Neural progenitor cell (in vitro differentiated cells): ENCODE data around the gene OSTF1. TPM values are rescaled to one million over a fixed set of nuclear protein-coding genes. Genes with fewer than 3 reads are reported as not detected.
A peak's percentile ranks its signal among the peaks of the same experiment; 100 is the strongest.

Experiments
- DNase-seq: peaks from one replicate; pipeline ENCODE4 v3.0.0-alpha.2; 2016; ENCODE audit warnings: low spot score
- H2AFZ ChIP-seq: fragments of 200-600 bp; sonication (generic); replicated peaks from 2 replicates; pipeline ENCODE4 v1.6.1; 2016; ENCODE audit warnings: antibody characterized with exemption
- H3F3A ChIP-seq: fragments of 200-600 bp; sonication (generic); 2 replicates; pipeline ENCODE4 v1.6.1; 2016; ENCODE audit warnings: antibody characterized with exemption, low read depth
- H3K27ac ChIP-seq: fragments of 200-600 bp; sonication (generic); 2 replicates; pipeline ENCODE4 v1.5.1; 2016; ENCODE audit warnings: mild to moderate bottlenecking
- H3K27me3 ChIP-seq: fragments of 200-600 bp; sonication (generic); 2 replicates; pipeline ENCODE4 v1.6.1; 2016; ENCODE audit warnings: mild to moderate bottlenecking, moderate library complexity
- H3K36me3 ChIP-seq: fragments of 200-600 bp; sonication (generic); 2 replicates; pipeline ENCODE4 v1.5.1; 2016
- H3K4me1 ChIP-seq: fragments of 200-600 bp; sonication (generic); 2 replicates; pipeline ENCODE4 v1.6.1; 2016; ENCODE audit warnings: mixed run types
- H3K4me2 ChIP-seq: fragments of 200-600 bp; sonication (generic); 2 replicates; pipeline ENCODE4 v1.6.1; 2016
- H3K4me3 ChIP-seq: fragments of 200-600 bp; sonication (generic); 2 replicates; pipeline ENCODE4 v1.5.1; 2016
- H3K79me2 ChIP-seq: fragments of 200-600 bp; sonication (generic); 2 replicates; pipeline ENCODE4 v1.6.1; 2016; ENCODE audit warnings: low read depth
- H3K9ac ChIP-seq: fragments of 200-600 bp; sonication (generic); 2 replicates; pipeline ENCODE4 v1.6.1; 2016
- H3K9me3 ChIP-seq: fragments of 200-600 bp; sonication (generic); 2 replicates; pipeline ENCODE4 v1.5.1; 2016; ENCODE audit warnings: low read depth
- H4K20me1 ChIP-seq: fragments of 200-600 bp; sonication (generic); 2 replicates; pipeline ENCODE4 v1.6.1; 2016; ENCODE audit warnings: low read depth
- H3K27ac Mint-ChIP-seq: 3 replicates; pipeline ENCODE4 v1.8.0; 2021; ENCODE audit warnings: mixed read lengths
- H3K27me3 Mint-ChIP-seq: 2 replicates; pipeline ENCODE4 v1.8.0; 2022; ENCODE audit warnings: low read depth, mild to moderate bottlenecking, inconsistent platforms, moderate library complexity, mixed read lengths; ENCODE audit not compliant: insufficient read depth
- H3K36me3 Mint-ChIP-seq: 3 replicates; pipeline ENCODE4 v1.8.0; 2021; ENCODE audit warnings: mixed read lengths
- H3K4me1 Mint-ChIP-seq: 3 replicates; pipeline ENCODE4 v1.8.0; 2021; ENCODE audit warnings: mixed read lengths
- H3K4me3 Mint-ChIP-seq: 3 replicates; pipeline ENCODE4 v1.8.0; 2021; ENCODE audit warnings: mild to moderate bottlenecking, moderate library complexity, mixed read lengths
- H3K9me3 Mint-ChIP-seq: 3 replicates; pipeline ENCODE4 v1.8.0; 2020; ENCODE audit warnings: mixed read lengths
- CTCF ChIP-seq: fragments of 200-600 bp; sonication (generic); IDR thresholded peaks from 2 replicates; pipeline ENCODE4 v1.5.1; 2017; ENCODE audit warnings: antibody characterized with exemption, mild to moderate bottlenecking
- EZH2 ChIP-seq: fragments of 200-600 bp; sonication (generic); IDR thresholded peaks from 2 replicates; pipeline ENCODE4 v1.6.1; 2017; ENCODE audit warnings: antibody characterized with exemption, mild to moderate bottlenecking, moderate library complexity
- EZH2phosphoT487 ChIP-seq: fragments of 200-600 bp; sonication (generic); IDR thresholded peaks from 2 replicates; pipeline ENCODE4 v1.6.1; 2017; ENCODE audit warnings: antibody characterized with exemption
- total RNA-seq: library from RNA; depleted of rRNA; stranded (reverse); fragments of >200 nt; gene quantifications from 2 replicates; pipeline ENCODE4 v1.2.3, GENCODE V29; 2015; ENCODE audit warnings: low replicate concordance

Gene OSTF1
- total RNA-seq, 1 donor from 2014 or later = 1.3 TPM

GRCh38 chr9:75131700-75132099 is 43.4 kb downstream of the OSTF1 start:
- H3K4me3 ChIP-seq = no peak overlapping the region
- no peak overlapping the region for H3K27ac Mint-ChIP-seq
- H3K27ac ChIP-seq = no peak overlapping the region
- H3K4me1 ChIP-seq = peaks cover 21% of the 10 kb centered on the region
- H3K27me3 ChIP-seq = no peaks in the 10 kb centered on the region
- H3F3A ChIP-seq = no peaks in the 10 kb centered on the region
- H3K36me3 ChIP-seq = no peaks in the 10 kb centered on the region
- no peaks in the 10 kb centered on the region for H4K20me1 ChIP-seq
- H3K79me2 ChIP-seq = no peaks in the 10 kb centered on the region
- H2AFZ ChIP-seq = no peak overlapping the region
- no peaks in the 10 kb centered on the region for H3K27me3 Mint-ChIP-seq
- DNase-seq = no peak
- peaks cover 8% of the 10 kb centered on the region for H3K4me1 Mint-ChIP-seq
- no peaks in the 10 kb centered on the region for H3K9me3 ChIP-seq
- TF ChIP-seq CTCF (no peak), EZH2phosphoT487 (no peak), EZH2 (no peak)
- H3K4me2 ChIP-seq = no peak overlapping the region
- no peaks in the 10 kb centered on the region for H3K36me3 Mint-ChIP-seq
- H3K9me3 Mint-ChIP-seq = no peaks in the 10 kb centered on the region
- H3K9ac ChIP-seq = no peak overlapping the region
- no peak overlapping the region for H3K4me3 Mint-ChIP-seq

- Mint-ChIP-seq H3K4me1 (peaks cover 8% of the 10 kb centered on the region), H3K27me3 (no peaks in the 10 kb centered on the region), H3K9me3 (no peaks in the 10 kb centered on the region), H3K4me3 (no peak overlapping the region), H3K36me3 (no peaks in the 10 kb centered on the region), H3K27ac (no peak overlapping the region)
- DNase-seq = no peak
- H3K9ac ChIP-seq = no peak overlapping the region
- no peaks in the 10 kb centered on the region for H3K36me3 ChIP-seq
- no peaks in the 10 kb centered on the region for H3K27me3 ChIP-seq
- no peak overlapping the region for H3K4me2 ChIP-seq
- H3K4me3 ChIP-seq = no peak overlapping the region
- H2AFZ ChIP-seq = no peak overlapping the region
- H4K20me1 ChIP-seq = no peaks in the 10 kb centered on the region
- H3K4me1 ChIP-seq = peaks cover 21% of the 10 kb centered on the region
- no peak overlapping the region for H3K27ac ChIP-seq
- TF ChIP-seq CTCF (no peak), EZH2phosphoT487 (no peak), EZH2 (no peak)
- H3K79me2 ChIP-seq = no peaks in the 10 kb centered on the region
- H3K9me3 ChIP-seq = no peaks in the 10 kb centered on the region
- no peaks in the 10 kb centered on the region for H3F3A ChIP-seq
Measured at GRCh38 chr9:75132244-75132643, 43.9 kb downstream of the OSTF1 start.

- no peak overlapping the region for H3K27ac ChIP-seq
- no peaks in the 10 kb centered on the region for H4K20me1 ChIP-seq
- H3K4me1 Mint-ChIP-seq = peaks cover 8% of the 10 kb centered on the region
- H3K27ac Mint-ChIP-seq = no peak overlapping the region
- peak; percentile 45 for DNase-seq
- H2AFZ ChIP-seq = peak overlapping the region; percentile 74
- H3K4me1 ChIP-seq = peaks cover 21% of the 10 kb centered on the region
- no peaks in the 10 kb centered on the region for H3F3A ChIP-seq
- H3K4me2 ChIP-seq = peak overlapping the region; percentile 13
- H3K9ac ChIP-seq = no peak overlapping the region
- H3K4me3 Mint-ChIP-seq = no peak overlapping the region
- no peak overlapping the region for H3K4me3 ChIP-seq
- TF ChIP-seq CTCF (no peak), EZH2 (no peak), EZH2phosphoT487 (no peak)
- no peaks in the 10 kb centered on the region for H3K36me3 Mint-ChIP-seq
- H3K9me3 Mint-ChIP-seq = no peaks in the 10 kb centered on the region
- no peaks in the 10 kb centered on the region for H3K27me3 ChIP-seq
- no peaks in the 10 kb centered on the region for H3K36me3 ChIP-seq
- H3K9me3 ChIP-seq = no peaks in the 10 kb centered on the region
- H3K27me3 Mint-ChIP-seq = no peaks in the 10 kb centered on the region
- H3K79me2 ChIP-seq = no peaks in the 10 kb centered on the region
Measured at GRCh38 chr9:75133396-75133795, 45.1 kb downstream of the OSTF1 start.
